ENCODE results near the gene DMD.

The DMD gene

DNA sequence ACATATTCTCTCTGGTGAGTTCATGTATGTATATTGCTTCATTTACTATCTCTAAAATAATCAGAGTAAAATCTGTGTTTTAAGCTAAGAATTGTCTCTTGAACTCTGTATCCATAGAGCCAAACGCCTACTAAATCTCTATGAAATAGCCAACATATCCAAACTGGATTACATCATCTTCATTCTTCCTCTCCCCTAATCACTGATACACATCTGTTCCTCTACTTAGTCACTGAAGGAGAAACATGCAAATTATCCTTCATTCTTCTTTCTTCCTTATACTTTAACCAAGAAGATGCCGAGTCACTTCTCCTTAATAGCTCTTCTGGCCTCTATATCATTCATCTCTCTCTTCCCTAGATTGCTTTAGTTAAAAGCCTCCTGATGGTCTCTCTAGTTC lies 1509.1 kb downstream of the DMD start:
- Histone ChIP-seq H3K79me2 (ENCODE audit: low read length) (no peaks in the 10 kb centered on the region), H2AFZ (ENCODE audit: low read depth, low read length) (0 out of 2 replicates have a peak overlapping the region, but pooled peaks have one; percentile 1), H3K27ac (ENCODE audit: low read length) (no peak overlapping the region), H3K4me2 (ENCODE audit: low read length) (peak overlapping the region; percentile 32), H3K27me3 (ENCODE audit: low read depth, low read length) (no peaks in the 10 kb centered on the region), H3K9me3 (ENCODE audit: insufficient read depth, low read length) (no peaks in the 10 kb centered on the region), H3K4me1 (ENCODE audit: low read length) (peaks cover 18% of the 10 kb centered on the region), H4K20me1 (ENCODE audit: insufficient read depth, low read length) (no peaks in the 10 kb centered on the region), H3K4me3 (ENCODE audit: low read length) (no peak overlapping the region), H3K36me3 (replicated peaks; ENCODE audit: low read depth, low read length) (no peaks in the 10 kb centered on the region), H3K9ac (ENCODE audit: low read length) (no peak overlapping the region)
- TF ChIP-seq EZH2phosphoT487 (IDR thresholded peaks at IDR 0.05; ENCODE audit: low read depth): no peak
- TF ChIP-seq, protein P1, sequence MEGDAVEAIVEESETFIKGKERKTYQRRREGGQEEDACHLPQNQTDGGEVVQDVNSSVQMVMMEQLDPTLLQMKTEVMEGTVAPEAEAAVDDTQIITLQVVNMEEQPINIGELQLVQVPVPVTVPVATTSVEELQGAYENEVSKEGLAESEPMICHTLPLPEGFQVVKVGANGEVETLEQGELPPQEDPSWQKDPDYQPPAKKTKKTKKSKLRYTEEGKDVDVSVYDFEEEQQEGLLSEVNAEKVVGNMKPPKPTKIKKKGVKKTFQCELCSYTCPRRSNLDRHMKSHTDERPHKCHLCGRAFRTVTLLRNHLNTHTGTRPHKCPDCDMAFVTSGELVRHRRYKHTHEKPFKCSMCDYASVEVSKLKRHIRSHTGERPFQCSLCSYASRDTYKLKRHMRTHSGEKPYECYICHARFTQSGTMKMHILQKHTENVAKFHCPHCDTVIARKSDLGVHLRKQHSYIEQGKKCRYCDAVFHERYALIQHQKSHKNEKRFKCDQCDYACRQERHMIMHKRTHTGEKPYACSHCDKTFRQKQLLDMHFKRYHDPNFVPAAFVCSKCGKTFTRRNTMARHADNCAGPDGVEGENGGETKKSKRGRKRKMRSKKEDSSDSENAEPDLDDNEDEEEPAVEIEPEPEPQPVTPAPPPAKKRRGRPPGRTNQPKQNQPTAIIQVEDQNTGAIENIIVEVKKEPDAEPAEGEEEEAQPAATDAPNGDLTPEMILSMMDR (IDR thresholded peaks at IDR 0.05; ENCODE audit: low read depth, low read length): no peak

DNA sequence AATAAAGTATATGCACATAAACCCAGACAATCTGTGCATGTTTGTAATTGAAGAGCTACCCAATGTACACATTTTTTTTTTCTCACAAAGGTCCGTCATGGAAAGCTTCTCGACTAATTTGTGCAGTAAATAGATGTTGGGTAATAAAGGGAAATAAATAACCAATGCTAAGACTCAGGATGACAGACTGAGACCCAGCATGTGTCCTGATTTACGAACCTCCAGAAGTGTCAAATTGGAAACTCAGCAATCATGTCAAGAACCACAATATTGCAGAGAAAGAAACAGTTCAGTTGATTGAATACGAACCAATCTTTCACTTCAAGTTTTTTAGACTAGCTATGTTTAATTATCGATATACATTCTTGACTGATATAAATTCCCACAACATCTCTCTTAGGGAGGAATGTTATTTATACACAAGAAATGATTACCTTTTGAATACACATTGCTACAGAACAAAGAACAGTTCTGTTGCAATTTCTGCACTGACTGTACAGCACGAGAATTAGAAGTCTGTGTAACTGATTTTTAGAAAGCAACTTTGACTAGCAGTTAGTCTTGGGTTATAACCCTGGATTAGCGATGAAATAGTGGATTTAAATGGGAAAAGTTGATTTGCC lies 1513.9 kb downstream of the DMD start:
- Histone ChIP-seq H3K4me3 (ENCODE audit: low read length) (no peak overlapping the region), H3K36me3 (replicated peaks; ENCODE audit: low read depth, low read length) (no peaks in the 10 kb centered on the region), H3K79me2 (ENCODE audit: low read length) (no peaks in the 10 kb centered on the region), H3K27me3 (ENCODE audit: low read depth, low read length) (no peaks in the 10 kb centered on the region), H3K9ac (ENCODE audit: low read length) (no peak overlapping the region), H3K4me2 (ENCODE audit: low read length) (no peak overlapping the region), H3K27ac (ENCODE audit: low read length) (no peak overlapping the region), H2AFZ (ENCODE audit: low read depth, low read length) (no peak overlapping the region), H3K9me3 (ENCODE audit: insufficient read depth, low read length) (no peaks in the 10 kb centered on the region), H3K4me1 (ENCODE audit: low read length) (peaks cover 14% of the 10 kb centered on the region), H4K20me1 (ENCODE audit: insufficient read depth, low read length) (no peaks in the 10 kb centered on the region)
- TF ChIP-seq, protein P1 (IDR thresholded peaks at IDR 0.05; ENCODE audit: low read depth, low read length): no peak
- TF ChIP-seq EZH2phosphoT487 (IDR thresholded peaks at IDR 0.05; ENCODE audit: low read depth): no peak

DNA sequence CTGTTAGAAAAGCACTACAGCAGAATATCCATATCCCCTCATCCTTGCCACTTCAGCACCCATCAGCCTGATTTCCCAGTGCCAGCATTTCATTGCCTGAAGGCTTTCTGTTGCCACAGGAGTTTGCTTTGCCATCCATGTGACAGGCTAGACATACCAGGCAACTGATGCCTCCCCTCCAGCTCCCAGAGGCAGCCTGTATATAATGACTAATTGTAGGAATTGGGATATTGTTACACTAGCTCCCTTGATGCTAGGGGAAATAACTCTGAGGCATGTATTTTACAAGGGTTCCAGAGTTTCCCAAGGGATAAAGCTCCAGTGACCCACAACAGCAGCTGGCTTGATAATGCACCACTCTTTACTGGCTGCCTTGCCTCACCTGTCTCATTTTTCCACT lies 1531.5 kb downstream of the DMD start:
- Histone ChIP-seq H3K79me2 (ENCODE audit: low read length) (no peaks in the 10 kb centered on the region), H3K4me1 (ENCODE audit: low read length) (no peaks in the 10 kb centered on the region; the same call in 1 of the 2 replicates), H3K9ac (ENCODE audit: low read length) (no peak overlapping the region), H3K36me3 (replicated peaks; ENCODE audit: low read depth, low read length) (no peaks in the 10 kb centered on the region), H3K4me2 (ENCODE audit: low read length) (no peak overlapping the region), H3K27me3 (ENCODE audit: low read depth, low read length) (no peaks in the 10 kb centered on the region), H4K20me1 (ENCODE audit: insufficient read depth, low read length) (no peaks in the 10 kb centered on the region), H2AFZ (ENCODE audit: low read depth, low read length) (no peak overlapping the region), H3K4me3 (ENCODE audit: low read length) (no peak overlapping the region), H3K9me3 (ENCODE audit: insufficient read depth, low read length) (no peaks in the 10 kb centered on the region), H3K27ac (ENCODE audit: low read length) (no peak overlapping the region)
- TF ChIP-seq EZH2phosphoT487 (IDR thresholded peaks at IDR 0.05; ENCODE audit: low read depth): no peak
- TF ChIP-seq, protein P1 (IDR thresholded peaks at IDR 0.05; ENCODE audit: low read depth, low read length): no peak

DNA sequence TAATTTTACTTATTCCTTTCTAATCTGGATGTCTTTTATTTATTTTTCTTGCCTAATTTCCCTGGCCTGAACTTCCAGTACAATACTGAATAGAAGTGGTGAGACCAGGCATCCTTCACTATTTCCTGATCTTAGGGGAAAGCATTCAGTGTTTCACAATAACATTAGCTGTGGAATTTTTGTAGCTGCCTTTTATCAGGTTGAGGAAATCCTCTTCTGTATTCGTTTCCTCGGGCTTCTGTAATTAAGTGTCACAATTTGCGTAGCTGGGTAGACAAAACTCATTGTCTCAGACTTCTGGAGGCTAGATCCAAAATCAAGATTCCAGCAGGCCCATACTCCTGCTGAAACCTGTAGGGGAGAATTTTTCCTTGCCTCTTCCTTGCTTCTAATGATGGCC lies 1541.1 kb downstream of the DMD start:
- Histone ChIP-seq H2AFZ (ENCODE audit: low read depth, low read length) (no peak overlapping the region), H3K9ac (ENCODE audit: low read length) (no peak overlapping the region)

More for the DNA sequence above, 1541.1 kb downstream of the DMD start:
- no peaks in the 10 kb centered on the region for H3K27me3 ChIP-seq (ENCODE audit: low read depth, low read length)
- H3K4me3 ChIP-seq (ENCODE audit: low read length): no peak overlapping the region
- no peaks in the 10 kb centered on the region for H4K20me1 ChIP-seq (ENCODE audit: insufficient read depth, low read length)
- H3K4me2 ChIP-seq (ENCODE audit: low read length): no peak overlapping the region
- H3K9me3 ChIP-seq (ENCODE audit: insufficient read depth, low read length): no peaks in the 10 kb centered on the region
- H3K27ac ChIP-seq (ENCODE audit: low read length): no peak overlapping the region
- no peaks in the 10 kb centered on the region for H3K79me2 ChIP-seq (ENCODE audit: low read length)
- TF ChIP-seq, protein P1 (IDR thresholded peaks at IDR 0.05; ENCODE audit: low read depth, low read length): no peak
- TF ChIP-seq EZH2phosphoT487 (IDR thresholded peaks at IDR 0.05; ENCODE audit: low read depth): no peak
- H3K4me1 ChIP-seq (ENCODE audit: low read length): peaks cover 11% of the 10 kb centered on the region
- H3K36me3 ChIP-seq (replicated peaks; ENCODE audit: low read depth, low read length): no peaks in the 10 kb centered on the region

Data from OCI-LY3 (cell line).